ENCODE measurements around the gene CA9.

Gene CA9

DNA sequence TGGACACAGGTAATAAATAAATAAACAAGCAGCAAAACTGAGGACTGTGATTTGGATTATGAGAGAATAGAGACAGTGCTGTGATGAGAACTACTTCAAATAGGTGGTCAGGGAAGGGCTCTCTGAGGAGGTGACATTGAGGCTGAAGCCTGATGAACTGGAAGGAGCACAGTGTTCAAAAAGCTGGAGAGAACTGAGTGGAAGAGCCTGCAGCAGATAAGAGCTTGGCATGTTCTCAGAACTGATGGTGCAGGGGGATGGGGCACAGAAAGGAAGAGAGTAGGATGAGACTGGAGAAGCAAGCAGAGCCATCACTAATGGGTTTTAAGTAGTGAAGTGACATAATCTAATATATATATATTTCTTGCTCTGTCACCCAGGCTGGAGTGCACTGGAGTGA is 27.2 kb downstream of the CA9 start:
- intact Hi-C loops (cut with micrococcal nuclease), result no loop called here
- Mint-ChIP-seq H3K4me1 (ENCODE audit: low read depth) (no peaks in the 10 kb centered on the region), H3K27ac (no peak overlapping the region), H3K9me3 (no peaks in the 10 kb centered on the region), H3K4me3 (no peak overlapping the region), H3K27me3 (no peaks in the 10 kb centered on the region), H3K36me3 (ENCODE audit: low read depth) (no peaks in the 10 kb centered on the region)

DNA sequence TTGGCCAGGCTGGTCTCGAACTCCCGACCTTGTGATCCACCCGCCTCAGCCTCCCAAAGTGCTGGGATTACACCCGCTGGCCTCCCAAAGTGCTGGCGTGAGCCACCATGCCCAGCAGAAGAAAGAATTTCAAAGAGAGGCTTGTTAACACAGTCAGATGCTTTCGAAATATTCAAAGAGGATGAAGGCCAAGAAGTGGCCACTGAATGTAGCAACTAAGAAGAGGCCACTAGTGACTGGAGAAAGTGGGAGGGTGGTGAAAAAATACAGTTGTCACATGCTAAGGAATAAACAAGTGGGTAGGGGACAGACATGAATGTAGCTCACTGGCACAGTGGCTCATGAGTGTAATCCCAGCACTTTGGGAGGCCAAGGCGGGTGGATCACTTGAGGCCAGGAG is 29.0 kb downstream of the CA9 start:
- Mint-ChIP-seq H3K4me3 (no peak overlapping the region), H3K9me3 (no peaks in the 10 kb centered on the region), H3K4me1 (ENCODE audit: low read depth) (peaks cover 14% of the 10 kb centered on the region), H3K27ac (no peak overlapping the region), H3K27me3 (no peaks in the 10 kb centered on the region), H3K36me3 (ENCODE audit: low read depth) (no peaks in the 10 kb centered on the region)
- intact Hi-C loops (cut with micrococcal nuclease), result no loop called here

DNA sequence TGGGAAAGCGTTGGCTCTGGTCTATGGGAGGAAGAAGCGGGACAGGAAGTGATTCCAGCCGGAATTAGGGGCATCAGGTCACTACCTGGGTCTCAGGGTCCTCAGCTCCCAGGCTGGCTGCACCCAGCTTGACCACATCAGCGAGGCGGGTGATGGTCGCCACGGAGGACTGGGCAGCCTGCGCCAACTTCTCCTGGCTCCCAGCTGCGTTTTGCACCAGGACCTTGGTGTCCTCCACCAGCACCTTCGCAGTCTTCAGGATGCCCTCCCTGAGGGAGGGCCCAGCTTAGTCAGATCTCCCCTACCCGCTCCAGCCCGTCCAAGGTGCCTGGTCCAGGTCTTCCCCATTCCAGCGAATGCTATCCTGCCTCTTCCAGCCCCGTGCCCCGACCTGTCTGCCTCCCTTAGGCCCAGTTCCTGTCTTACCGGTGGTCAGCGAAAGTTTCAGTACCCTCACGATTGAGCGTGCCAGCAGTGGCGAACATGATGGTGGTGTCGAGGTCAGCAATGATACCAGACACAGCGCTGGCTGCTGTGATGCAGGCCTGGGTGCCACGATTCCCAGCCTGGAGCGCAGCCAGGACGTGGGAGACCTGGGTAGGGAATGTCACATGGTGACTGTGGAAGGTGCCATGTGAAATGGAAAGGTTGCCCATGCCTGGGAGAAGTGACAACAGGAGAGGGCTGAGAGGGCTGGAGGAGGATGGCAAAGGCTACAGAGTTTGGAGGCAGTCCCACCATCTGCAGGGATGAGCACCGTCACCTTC is 30.4 kb downstream of the CA9 start:
- Mint-ChIP-seq H3K9me3 (no peaks in the 10 kb centered on the region), H3K4me3 (no peak overlapping the region), H3K36me3 (ENCODE audit: low read depth) (no peaks in the 10 kb centered on the region), H3K27ac (no peak overlapping the region), H3K27me3 (no peaks in the 10 kb centered on the region), H3K4me1 (ENCODE audit: low read depth) (peaks cover 16% of the 10 kb centered on the region)
- intact Hi-C loops (cut with micrococcal nuclease), result no loop called here

DNA sequence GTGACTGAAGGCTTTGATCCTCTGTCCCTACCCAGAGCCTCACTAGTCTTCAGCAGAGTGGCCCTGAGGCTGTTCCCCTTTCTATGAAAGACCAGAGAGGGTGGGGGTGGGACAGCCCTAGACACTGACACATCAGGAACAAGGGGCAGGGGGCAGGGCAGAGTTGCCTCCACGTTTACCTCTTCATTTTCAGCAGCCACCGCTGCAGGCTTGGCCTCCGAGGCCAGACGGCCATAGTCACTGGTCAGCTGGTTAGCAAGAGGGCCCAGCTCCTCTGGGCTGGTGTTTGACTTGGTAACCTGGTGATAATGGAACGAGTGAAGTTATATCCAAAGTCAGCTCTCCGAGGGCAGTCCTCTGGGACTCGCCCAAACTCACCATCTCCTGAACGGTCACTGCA is 31.6 kb downstream of the CA9 start:
- Mint-ChIP-seq H3K9me3 (no peaks in the 10 kb centered on the region), H3K27me3 (no peaks in the 10 kb centered on the region), H3K27ac (no peak overlapping the region), H3K4me3 (no peak overlapping the region), H3K4me1 (ENCODE audit: low read depth) (peaks cover 16% of the 10 kb centered on the region), H3K36me3 (ENCODE audit: low read depth) (no peaks in the 10 kb centered on the region)
- intact Hi-C loops (cut with micrococcal nuclease), result no loop called here

DNA sequence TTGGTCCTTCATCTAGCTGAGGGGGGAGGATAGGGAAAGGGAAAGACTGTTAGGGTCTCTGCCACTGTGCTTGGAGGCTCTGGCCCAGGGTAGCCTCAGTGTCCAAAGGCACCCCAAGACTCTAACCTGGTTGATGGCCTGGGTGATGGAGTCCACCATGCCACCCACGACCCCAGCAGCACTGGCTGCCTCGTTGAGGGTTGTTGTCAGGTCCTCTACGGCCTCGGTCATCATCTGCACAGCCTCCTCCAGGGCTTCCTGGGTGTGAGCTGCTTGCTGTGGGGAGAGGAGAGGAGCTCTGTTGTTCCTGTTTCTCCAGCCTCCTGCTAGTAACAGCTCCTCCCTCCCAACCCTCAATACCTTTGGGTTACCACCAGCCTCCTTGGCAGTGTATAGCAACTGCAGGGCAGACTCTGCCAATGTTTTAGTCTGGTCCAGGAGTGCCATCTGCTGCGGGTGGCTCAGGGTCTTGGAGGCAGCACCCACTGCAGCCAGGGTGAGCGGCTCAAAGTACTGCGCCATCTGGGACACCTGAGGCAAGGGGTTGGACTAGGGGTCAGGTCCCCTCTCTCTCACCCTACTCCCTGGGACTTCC is 32.2 kb downstream of the CA9 start:
- intact Hi-C loops (cut with micrococcal nuclease), result no loop called here
- H3K9me3 Mint-ChIP-seq, result no peaks in the 10 kb centered on the region
- no peaks in the 10 kb centered on the region for H3K36me3 Mint-ChIP-seq (ENCODE audit: low read depth)
- no peak overlapping the region for H3K27ac Mint-ChIP-seq
- no peak overlapping the region for H3K4me3 Mint-ChIP-seq
- peaks cover 16% of the 10 kb centered on the region for H3K4me1 Mint-ChIP-seq (ENCODE audit: low read depth)
- H3K27me3 Mint-ChIP-seq, result no peaks in the 10 kb centered on the region

DNA sequence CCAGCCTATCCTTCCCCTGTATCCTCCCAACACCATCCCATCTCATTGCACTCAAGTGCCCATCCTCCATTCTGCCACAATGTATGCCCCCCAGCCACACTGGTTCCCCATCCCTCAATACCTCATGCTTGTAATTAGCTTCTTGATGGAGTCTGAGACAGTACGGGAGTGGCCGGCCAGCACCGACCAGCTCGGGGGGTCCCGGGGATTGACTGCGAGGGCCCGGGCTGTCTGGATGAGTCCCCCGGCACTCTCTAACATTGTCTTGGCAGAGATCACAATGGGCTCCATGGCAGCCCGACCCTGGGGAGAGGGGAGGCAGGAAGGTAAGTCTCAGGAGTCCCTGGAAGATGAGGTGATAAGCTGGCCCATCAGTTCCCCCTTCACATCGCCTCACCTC is 33.2 kb downstream of the CA9 start:
- no peak overlapping the region for H3K4me3 Mint-ChIP-seq
- no peak overlapping the region for H3K27ac Mint-ChIP-seq
- H3K4me1 Mint-ChIP-seq (ENCODE audit: low read depth), result peaks cover 16% of the 10 kb centered on the region
- intact Hi-C loops (cut with micrococcal nuclease), result no loop called here
- no peaks in the 10 kb centered on the region for H3K9me3 Mint-ChIP-seq
- no peaks in the 10 kb centered on the region for H3K36me3 Mint-ChIP-seq (ENCODE audit: low read depth)
- H3K27me3 Mint-ChIP-seq, result no peaks in the 10 kb centered on the region

DNA sequence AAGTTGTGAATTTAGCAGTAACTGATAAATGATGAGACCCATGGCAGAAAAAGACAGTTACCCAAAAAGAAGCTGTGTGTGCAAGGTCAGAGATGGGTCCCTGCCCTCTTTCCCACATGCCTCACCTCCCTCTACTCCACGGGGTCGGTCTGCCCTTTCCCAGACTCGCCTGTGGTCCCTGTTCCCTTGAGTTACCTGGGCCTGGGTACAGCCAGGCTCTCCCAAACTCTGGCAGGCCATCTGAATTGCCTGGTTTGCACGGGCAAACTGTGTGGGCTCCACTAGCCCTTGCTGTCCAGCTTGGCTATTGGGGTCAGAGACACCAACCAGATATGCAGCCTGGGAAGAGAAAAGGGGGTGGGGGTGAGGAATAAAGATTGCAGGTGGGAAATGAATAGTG is 34.4 kb downstream of the CA9 start:
- H3K4me3 Mint-ChIP-seq, result no peak overlapping the region

DNA sequence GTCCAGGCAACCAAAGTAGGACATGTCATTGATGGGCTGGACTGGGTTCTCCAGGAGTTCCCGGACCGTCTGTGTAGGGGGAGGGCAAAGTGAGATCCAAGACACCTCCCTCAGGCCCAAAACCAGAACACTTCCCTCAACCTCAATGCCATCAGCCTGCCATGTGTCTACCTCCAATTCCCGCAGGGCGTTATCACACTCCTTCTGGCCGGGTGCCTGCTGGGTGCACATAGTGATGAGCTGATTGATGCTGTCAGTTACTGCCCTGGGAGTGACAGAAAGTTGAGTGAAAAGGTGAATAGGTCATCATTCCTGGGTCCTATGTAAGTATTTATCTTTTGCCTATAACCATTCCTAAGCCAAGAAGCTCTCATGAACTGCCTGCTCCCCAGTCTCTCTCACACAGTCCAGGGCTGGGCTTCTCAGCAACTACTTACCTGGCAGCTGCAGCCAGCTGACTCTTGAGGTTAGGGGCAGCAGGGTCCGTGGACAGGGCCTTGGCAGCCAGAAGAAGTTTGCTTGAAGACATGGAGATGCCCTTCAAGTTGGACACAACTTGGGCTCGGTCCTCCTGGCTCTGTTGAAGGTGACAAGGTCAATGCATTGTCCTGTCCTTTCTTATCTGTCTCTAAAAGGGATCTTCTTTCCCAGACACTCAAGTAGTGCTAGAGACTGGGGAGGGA is 37.2 kb downstream of the CA9 start:
- H3K9me3 Mint-ChIP-seq, result no peaks in the 10 kb centered on the region
- no peak overlapping the region for H3K4me3 Mint-ChIP-seq
- intact Hi-C loops (cut with micrococcal nuclease), result no loop called here
- peaks cover 16% of the 10 kb centered on the region for H3K4me1 Mint-ChIP-seq (ENCODE audit: low read depth)
- no peaks in the 10 kb centered on the region for H3K36me3 Mint-ChIP-seq (ENCODE audit: low read depth)
- H3K27me3 Mint-ChIP-seq, result no peaks in the 10 kb centered on the region
- H3K27ac Mint-ChIP-seq, result no peak overlapping the region

More for the DNA sequence above, 34.4 kb downstream of the CA9 start:
- Mint-ChIP-seq H3K27ac (no peak overlapping the region), H3K4me1 (ENCODE audit: low read depth) (peaks cover 16% of the 10 kb centered on the region), H3K9me3 (no peaks in the 10 kb centered on the region), H3K36me3 (ENCODE audit: low read depth) (no peaks in the 10 kb centered on the region), H3K27me3 (no peaks in the 10 kb centered on the region)
- intact Hi-C loops (cut with micrococcal nuclease), result no loop called here

DNA sequence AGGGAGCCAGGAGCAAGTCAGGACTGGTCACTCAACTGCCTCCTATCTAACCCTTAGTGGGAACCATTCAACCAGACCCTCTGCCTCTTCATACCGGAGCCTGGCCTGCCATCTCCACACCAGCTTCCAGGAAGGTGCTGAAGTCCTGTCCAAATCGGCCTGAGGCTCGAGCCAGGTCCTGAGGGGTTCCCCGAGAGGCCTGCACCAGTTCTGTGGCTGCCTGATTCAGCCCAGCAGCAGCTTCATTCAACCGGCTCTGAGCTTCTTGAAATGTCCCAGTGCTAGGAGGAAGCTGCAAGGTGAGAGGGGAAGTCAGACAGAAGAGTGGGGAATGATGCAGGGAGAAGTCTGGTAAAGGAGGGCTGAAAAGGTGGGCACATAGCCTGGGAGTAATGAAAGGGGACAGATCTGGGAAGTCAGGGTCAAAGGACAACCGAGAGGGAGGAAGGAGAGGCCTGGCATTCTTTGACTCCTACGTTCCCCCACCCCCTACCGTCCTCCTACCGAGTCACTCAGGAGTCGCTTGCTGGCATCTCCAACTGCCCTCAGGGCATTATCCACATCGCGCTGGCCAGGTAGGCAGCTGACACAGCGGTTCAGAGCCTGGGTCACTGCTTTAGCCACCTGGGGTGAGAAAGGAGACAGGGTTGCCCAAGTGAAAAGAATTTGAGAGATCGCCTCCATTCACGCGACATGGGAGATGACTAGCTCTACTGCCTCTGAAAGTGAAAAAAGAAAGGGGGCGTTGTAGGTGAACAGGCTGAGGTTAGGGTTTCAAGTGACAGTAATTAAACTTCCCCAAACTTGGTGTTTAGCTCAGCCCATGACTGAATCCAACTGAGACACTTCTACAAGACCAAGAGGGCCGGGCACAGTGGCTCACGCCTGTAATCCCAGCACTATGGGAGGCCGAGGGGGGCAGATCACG is 38.0 kb downstream of the CA9 start:
- Mint-ChIP-seq H3K4me3 (no peak overlapping the region), H3K4me1 (ENCODE audit: low read depth) (peaks cover 11% of the 10 kb centered on the region), H3K27me3 (no peaks in the 10 kb centered on the region), H3K27ac (no peak overlapping the region), H3K36me3 (ENCODE audit: low read depth) (no peaks in the 10 kb centered on the region), H3K9me3 (no peaks in the 10 kb centered on the region)
- intact Hi-C loops (cut with micrococcal nuclease), result no loop called here

DNA sequence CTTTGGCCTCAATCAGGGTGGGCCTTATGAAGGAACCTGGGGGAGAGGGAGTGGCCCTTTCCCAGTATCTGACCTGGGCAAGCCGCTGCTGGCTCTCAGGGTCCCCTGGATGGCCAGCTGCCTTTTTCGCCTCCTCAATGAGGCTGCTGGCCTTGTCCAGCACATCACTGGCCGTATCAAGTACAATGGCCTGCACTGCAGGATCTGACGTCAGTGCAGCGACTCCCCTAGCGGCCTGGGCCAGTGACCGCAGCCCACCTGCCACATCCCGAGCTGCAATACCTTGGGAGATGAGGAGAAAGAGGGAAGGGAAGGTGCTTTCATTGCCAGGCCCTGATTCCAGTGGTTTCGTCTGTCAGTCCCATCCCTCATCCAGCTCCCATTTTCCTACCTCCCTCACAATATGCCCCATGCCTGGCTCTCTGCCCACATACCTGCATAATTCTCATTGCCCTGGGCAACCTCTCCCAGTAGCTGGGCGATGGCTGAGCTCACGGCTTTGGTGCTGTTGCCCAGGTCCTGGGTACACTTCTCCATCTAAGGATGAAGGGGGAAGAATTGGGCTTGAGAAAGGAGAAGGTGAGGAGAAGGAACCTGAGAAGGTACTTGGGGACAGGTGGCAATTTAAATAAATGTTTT is 39.2 kb downstream of the CA9 start:
- Mint-ChIP-seq H3K4me3 (no peak overlapping the region), H3K9me3 (no peaks in the 10 kb centered on the region), H3K36me3 (ENCODE audit: low read depth) (no peaks in the 10 kb centered on the region), H3K4me1 (ENCODE audit: low read depth) (no peaks in the 10 kb centered on the region), H3K27me3 (no peaks in the 10 kb centered on the region), H3K27ac (no peak overlapping the region)
- intact Hi-C loops (cut with micrococcal nuclease), result no loop called here

DNA sequence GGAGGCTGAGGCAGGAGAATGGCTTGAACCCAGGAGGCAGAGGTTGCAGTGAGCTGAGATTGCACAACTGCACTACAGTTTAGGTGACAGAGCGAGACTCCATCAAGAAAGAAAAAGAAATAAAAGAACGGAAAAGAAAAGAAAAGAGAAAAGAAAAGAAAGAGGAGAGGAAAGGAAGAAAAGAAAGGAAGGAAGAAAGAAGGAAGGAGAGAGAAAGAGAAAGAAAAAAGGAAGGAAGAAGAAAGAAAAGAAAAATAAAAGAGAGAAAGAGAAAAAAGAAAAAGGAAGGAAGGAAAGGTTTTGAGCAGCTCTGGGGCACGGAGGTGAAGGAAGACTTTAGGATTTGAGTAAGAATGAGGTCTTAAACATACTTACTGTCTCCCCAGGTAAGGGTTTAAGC is 39.9 kb downstream of the CA9 start:
- H3K4me3 Mint-ChIP-seq, result no peak overlapping the region
- intact Hi-C loops (cut with micrococcal nuclease), result no loop called here
- no peaks in the 10 kb centered on the region for H3K36me3 Mint-ChIP-seq (ENCODE audit: low read depth)
- H3K27ac Mint-ChIP-seq, result no peak overlapping the region
- H3K9me3 Mint-ChIP-seq, result no peaks in the 10 kb centered on the region
- H3K27me3 Mint-ChIP-seq, result no peaks in the 10 kb centered on the region
- H3K4me1 Mint-ChIP-seq (ENCODE audit: low read depth), result no peaks in the 10 kb centered on the region

DNA sequence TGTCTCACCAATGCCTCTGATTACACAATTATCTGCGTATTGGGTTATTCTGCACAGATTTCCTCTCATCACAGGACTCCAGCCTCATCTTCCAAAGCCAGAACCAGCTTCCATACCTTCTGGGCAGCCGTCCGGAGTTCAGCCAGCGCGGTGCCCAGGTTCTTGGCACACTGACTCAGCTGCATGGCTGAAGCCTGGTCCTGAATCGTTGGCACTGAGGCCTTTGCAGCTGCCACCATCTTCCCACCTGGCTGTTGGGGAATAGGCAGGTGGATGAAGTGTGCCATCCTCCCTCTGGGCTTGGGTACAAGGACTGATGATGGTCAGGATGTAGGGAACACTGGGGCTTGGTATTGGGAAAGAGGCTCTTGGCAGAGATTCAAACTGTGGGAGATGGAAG is 40.4 kb downstream of the CA9 start:
- Mint-ChIP-seq H3K4me1 (ENCODE audit: low read depth) (peaks cover 3% of the 10 kb centered on the region), H3K9me3 (no peaks in the 10 kb centered on the region), H3K36me3 (ENCODE audit: low read depth) (no peaks in the 10 kb centered on the region), H3K27me3 (no peaks in the 10 kb centered on the region), H3K4me3 (no peak overlapping the region), H3K27ac (no peak overlapping the region)
- intact Hi-C loops (cut with micrococcal nuclease), result no loop called here

DNA sequence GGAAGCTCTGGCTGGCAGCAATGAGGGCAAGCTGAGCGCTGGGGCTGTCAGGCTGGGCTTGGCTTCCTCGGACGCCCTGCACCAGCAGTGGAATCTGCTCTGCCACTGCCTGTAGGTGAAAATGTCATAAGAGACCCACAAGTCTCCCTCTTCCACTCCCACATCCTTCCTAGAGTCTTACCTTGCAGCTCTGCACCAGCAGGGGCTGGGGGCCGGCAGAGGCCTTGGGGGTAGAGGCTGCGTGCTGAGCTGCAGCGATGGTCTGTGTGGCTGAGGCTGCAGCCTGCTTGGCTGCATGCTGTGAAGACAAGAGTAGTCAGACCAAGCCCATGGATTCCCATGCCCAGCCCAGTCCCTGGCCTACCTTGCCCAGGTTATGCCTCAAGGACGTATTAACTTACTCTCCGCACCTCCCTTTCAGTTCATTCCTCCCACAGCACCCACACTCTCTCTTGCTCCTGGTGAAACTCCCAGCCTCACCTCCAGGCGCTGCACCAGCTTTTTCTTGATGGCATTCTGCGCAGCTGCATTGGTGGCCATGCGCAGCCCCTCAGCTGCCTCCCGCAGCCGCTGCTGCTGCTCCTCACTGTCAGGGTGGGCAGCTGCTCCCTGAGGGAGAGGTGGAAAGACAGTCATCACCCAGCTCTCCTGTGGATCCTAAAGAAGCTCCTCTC is 41.0 kb downstream of the CA9 start:
- H3K4me1 Mint-ChIP-seq (ENCODE audit: low read depth), result peaks cover 9% of the 10 kb centered on the region
- no peak overlapping the region for H3K4me3 Mint-ChIP-seq
- intact Hi-C loops (cut with micrococcal nuclease), result no loop called here
- no peaks in the 10 kb centered on the region for H3K27me3 Mint-ChIP-seq
- H3K36me3 Mint-ChIP-seq (ENCODE audit: low read depth), result no peaks in the 10 kb centered on the region
- no peak overlapping the region for H3K27ac Mint-ChIP-seq
- no peaks in the 10 kb centered on the region for H3K9me3 Mint-ChIP-seq

Data from dendritic cell treated with granulocyte-macrophage colony-stimulating factor and Interleukin-4, amounts not matched to agents 40 ng/mL and 50 ng/mL, for 4 days (primary cell).